Gastrocnemius medialis (tissue), 4 donors: Measurements from ENCODE around the gene AKAP17A. TPM values are rescaled to one million over a fixed set of nuclear protein-coding genes. Genes with fewer than 3 reads are reported as not detected.

ENCODE experiments used
- ATAC-seq, 2 donors: fragments of 150-250 bp; one replicate each; pipeline ENCODE4 v1.9.1; 2016
- DNase-seq, 2 donors: peaks; one replicate each; pipeline ENCODE4 v3.0.0-alpha.2; 2019
- H3K27ac ChIP-seq, 4 donors: fragments of 200-600 bp; sonication (generic); 1 replicate in 1 of 4; 2 replicates in 3 of 4; pipeline ENCODE4 v1.5.1; 2016 to 2018; ENCODE audit warnings: mild to moderate bottlenecking in 2 of 4, moderate library complexity in 1 of 4
- H3K27me3 ChIP-seq, 3 donors: fragments of 200-600 bp; sonication (generic) in 2 of 3; 1 replicate in 1 of 3; 2 replicates in 2 of 3; pipeline versions ENCODE4 v1.5.1 to v1.6.0; 2016 to 2019; ENCODE audit warnings: mild to moderate bottlenecking in 1 of 3, moderate library complexity in 1 of 3
- H3K36me3 ChIP-seq, 2 donors: fragments of 200-600 bp; sonication (generic) in 1 of 2; one replicate each; pipeline ENCODE4 v1.5.1; 2017 to 2018
- H3K4me1 ChIP-seq, 2 donors: fragments of 200-600 bp; sonication (generic) in 1 of 2; one replicate each; pipeline ENCODE4 v1.5.1; 2016 to 2017; ENCODE audit warnings: mild to moderate bottlenecking in 2 of 2
- H3K4me3 ChIP-seq, 4 donors: fragments of 200-600 bp; sonication (generic) in 3 of 4; 1 replicate in 1 of 4; 2 replicates in 3 of 4; pipeline ENCODE4 v1.5.1; 2016 to 2019; ENCODE audit warnings: mild to moderate bottlenecking in 2 of 4
- H3K9me3 ChIP-seq, 3 donors: fragments of 200-600 bp; sonication (generic) in 2 of 3; 1 replicate in 1 of 3; 2 replicates in 2 of 3; pipeline ENCODE4 v1.5.1; 2016 to 2019
- CTCF ChIP-seq, 5 experiments: fragments of 450-650 bp in 3 of 5; fragments of 200-600 bp in 2 of 5; sonication (generic) in 2 of 5; IDR thresholded peaks in 4 of 5; conservative IDR thresholded peaks in 1 of 5; 1 replicate in 4 of 5; 2 replicates in 1 of 5; pipeline ENCODE4 v1.5.1; 2016 to 2019; ENCODE audit warnings: antibody characterized with exemption in 5 of 5, mild to moderate bottlenecking in 3 of 5, moderate library complexity in 3 of 5
- POLR2A ChIP-seq, 2 donors: fragments of 450-650 bp; IDR thresholded peaks; one replicate each; pipeline ENCODE4 v1.6.1; 2017; ENCODE audit warnings: antibody characterized with exemption in 2 of 2, mild to moderate bottlenecking in 2 of 2, moderate library complexity in 2 of 2
- in situ Hi-C, 4 donors: fragments of 200-750 bp; cut with MboI; loops; one replicate each; pipeline versions ENCODE4 v1.15.0 to v1.8.0; 2017; ENCODE audit warnings: low sequenced_read_pairs in 4 of 4
- intact Hi-C: fragments of 100-400 bp; cut with DNase I; formaldehyde crosslinking; loops from one replicate; pipeline ENCODE4 v1.15.1; 2023; ENCODE audit warnings: low total_unique reads
- total RNA-seq, 4 donors: library from RNA; depleted of rRNA; stranded (reverse); fragments of >200 nt; gene quantifications; one replicate each; pipeline versions ENCODE4 v1.1.0 to v1.2.3, GENCODE V29; 2016

AKAP17A gene
- total RNA-seq, 4 donors from 2014 or later, result 14.1 to 15.9 (median 14.5) TPM

GRCh38 chrX:1584237-1585011 lies 7.0 kb upstream of the AKAP17A start:
- TF ChIP-seq CTCF (IDR thresholded peaks at IDR 0.05 in 4 of 5, conservative IDR thresholded peaks at IDR 0.05 in 1 of 5) (no peak), POLR2A (IDR thresholded peaks at IDR 0.05) (no peak)
- no peaks in the 10 kb centered on the region for H3K4me1 ChIP-seq
- no peaks in the 10 kb centered on the region for H3K9me3 ChIP-seq
- H3K27me3 ChIP-seq, result no peaks in the 10 kb centered on the region
- H3K4me3 ChIP-seq, result no peak overlapping the region
- intact Hi-C loops, result no loop called here
- no peaks in the 10 kb centered on the region for H3K36me3 ChIP-seq
- no peak for DNase-seq
- no peak for ATAC-seq
- in situ Hi-C loops, result loop anchor here (10.0 to 25.0 kb wide), 3 partner anchors 120 to 130 kb away; partner anchors contain the start of gene ASMTL (in 3 of the 4)
- H3K27ac ChIP-seq, result no peak overlapping the region

DNA sequence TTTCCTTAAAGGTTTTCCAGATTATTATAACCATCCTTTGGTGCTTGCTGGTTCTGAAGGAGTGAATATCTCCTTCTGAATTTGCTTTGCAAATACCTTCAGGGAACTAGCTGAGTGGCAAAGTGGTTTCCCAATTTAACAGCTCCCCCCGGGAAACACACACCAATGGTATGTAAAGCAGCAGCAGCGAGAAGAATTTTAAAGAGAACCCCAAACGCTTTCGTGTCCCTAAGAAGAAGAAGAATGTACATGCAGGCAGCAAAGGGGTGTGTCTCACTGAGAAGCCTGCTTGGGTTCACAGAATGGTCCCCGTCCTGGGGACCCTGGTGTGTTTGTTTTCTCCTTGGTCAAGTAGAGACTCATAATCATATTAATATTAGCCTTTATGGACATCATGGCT lies 4.2 kb upstream of the AKAP17A start:
- DNase-seq, result no peak
- intact Hi-C loops, result no loop called here
- no peak overlapping the region for H3K27ac ChIP-seq
- TF ChIP-seq POLR2A (IDR thresholded peaks at IDR 0.05) (no peak), CTCF (IDR thresholded peaks at IDR 0.05 in 4 of 5, conservative IDR thresholded peaks at IDR 0.05 in 1 of 5) (no peak)
- ATAC-seq, result no peak
- H3K9me3 ChIP-seq, result no peaks in the 10 kb centered on the region
- in situ Hi-C loops, result loop anchor here (10.0 to 25.0 kb wide), 3 partner anchors 122 to 132 kb away; partner anchors contain the start of gene ASMTL (in 3 of the 4)
- peaks cover 0 to 3% of the 10 kb centered on the region in 2 donors for H3K4me1 ChIP-seq
- no peaks in the 10 kb centered on the region for H3K36me3 ChIP-seq
- H3K27me3 ChIP-seq, result no peaks in the 10 kb centered on the region
- H3K4me3 ChIP-seq, result no peak overlapping the region

DNA sequence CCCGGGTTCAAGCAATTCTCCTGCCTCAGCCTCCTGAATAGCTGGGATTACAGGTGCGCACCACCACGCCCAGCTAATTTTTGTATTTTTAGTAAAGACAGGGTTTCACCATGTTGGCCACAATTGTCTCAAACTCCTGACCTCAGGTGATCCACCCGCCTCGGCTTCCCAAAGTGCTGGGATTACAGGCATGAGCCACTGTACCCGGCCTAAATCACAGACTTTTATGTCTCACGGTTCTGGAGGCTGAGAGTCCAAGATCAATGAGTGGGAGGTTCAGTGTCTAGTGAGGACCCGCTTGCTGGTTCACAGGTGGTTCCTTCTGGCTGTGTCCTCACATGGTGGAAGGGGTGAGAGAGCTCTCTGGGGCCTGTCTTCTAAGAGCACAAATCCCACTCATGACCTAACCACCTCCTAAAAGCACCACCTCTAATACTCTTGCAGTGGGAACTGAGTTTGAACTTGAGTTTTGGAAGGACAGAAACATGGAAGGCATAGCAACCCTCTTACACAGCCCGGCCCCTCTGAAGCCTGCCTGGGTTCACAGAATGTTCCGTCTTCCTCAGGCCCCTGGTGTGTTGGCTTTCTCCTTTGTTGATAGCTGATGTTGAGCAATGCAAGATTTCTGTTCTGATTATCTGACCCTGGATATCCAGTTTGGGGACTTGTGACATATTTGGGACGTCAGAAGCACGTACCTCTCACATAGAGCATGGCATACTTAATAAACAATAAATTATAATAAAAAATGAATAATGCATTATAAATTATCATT lies 1.9 kb upstream of the AKAP17A start:
- H3K27me3 ChIP-seq, result no peaks in the 10 kb centered on the region
- in situ Hi-C loops (loop anchor here (10.0 to 25.0 kb wide), 3 partner anchors 125 to 135 kb away; partner anchors contain the start of gene ASMTL (in 3 of the 4)), intact Hi-C loops (loop anchor here (2.0 to 5.0 kb wide), 2 partner anchors 597 to 1043 kb away; no protein-coding TSS in a partner anchor)
- TF ChIP-seq CTCF (IDR thresholded peaks at IDR 0.05 in 4 of 5, conservative IDR thresholded peaks at IDR 0.05 in 1 of 5) (no peak), POLR2A (IDR thresholded peaks at IDR 0.05) (no peak)
- H3K4me3 ChIP-seq, result no peak overlapping the region
- H3K27ac ChIP-seq, result no peak overlapping the region
- no peaks in the 10 kb centered on the region for H3K9me3 ChIP-seq
- no peak for ATAC-seq
- no peak for DNase-seq
- peaks cover 0 to 10% of the 10 kb centered on the region in 2 donors for H3K36me3 ChIP-seq
- H3K4me1 ChIP-seq, result peaks cover 6 to 14% of the 10 kb centered on the region in 2 donors

DNA sequence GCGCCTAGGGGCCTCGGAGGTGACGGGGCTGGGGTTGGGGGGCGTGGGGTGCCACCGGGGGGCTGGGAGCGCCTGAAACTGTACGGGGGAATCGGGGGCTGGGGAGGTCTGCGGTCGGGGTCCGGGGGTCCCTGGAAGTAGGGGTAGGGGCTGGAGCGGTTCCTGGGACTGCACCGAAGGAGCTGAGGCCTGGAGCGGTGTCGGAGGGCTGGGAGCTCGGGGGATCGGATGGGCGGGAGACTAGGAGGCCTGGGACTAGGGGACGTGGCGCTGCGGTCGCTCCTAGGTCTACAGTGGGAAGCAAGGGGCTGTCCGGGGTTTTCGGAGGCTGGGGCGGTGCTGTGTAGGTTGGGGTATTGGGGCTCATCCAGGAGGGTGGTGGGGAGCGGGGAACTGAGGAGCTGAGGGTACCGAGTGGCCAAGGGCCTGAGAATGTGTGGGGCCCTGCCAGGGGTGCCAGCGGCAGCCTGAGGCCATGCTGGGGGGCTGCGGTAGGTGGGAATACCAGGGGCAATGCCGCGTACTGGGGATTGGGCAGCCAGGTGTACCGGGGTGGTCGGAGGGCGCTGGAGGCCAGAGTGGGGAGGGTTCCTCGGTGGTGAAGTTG lies 562 bp downstream of the AKAP17A start:
- H3K27me3 ChIP-seq, result no peaks in the 10 kb centered on the region
- DNase-seq (no peak), ATAC-seq (peak in 1 of 2 donors; percentile 22)
- peaks cover 0 to 31% of the 10 kb centered on the region in 2 donors for H3K36me3 ChIP-seq
- peaks cover 6 to 14% of the 10 kb centered on the region in 2 donors for H3K4me1 ChIP-seq
- no peak for TF ChIP-seq POLR2A (IDR thresholded peaks at IDR 0.05)
- in situ Hi-C loops (loop anchor here in 2 of 4 donors (25.0 kb wide), 1 partner anchor 130 kb away; the partner anchor contains the start of gene ASMTL (in 2 of the 2)), intact Hi-C loops (loop anchor here (1.0 to 5.0 kb wide), 3 partner anchors 200 to 1041 kb away; partner anchors contain the start of gene SLC25A6)
- peak overlapping the region; percentile 77 to 99 (median 91) for H3K4me3 ChIP-seq
- H3K9me3 ChIP-seq, result no peaks in the 10 kb centered on the region
- peak overlapping the region; percentile 74 to 88 (median 80) for H3K27ac ChIP-seq
